ENCODE measurements around the gene POTEI. TPM values are rescaled to one million over a fixed set of nuclear protein-coding genes. Genes with fewer than 3 reads are reported as not detected.
"Not testable (repeated sequence)": the region's sequence is repeated elsewhere in the genome, so short reads cannot be mapped to it uniquely, and the experiment has no call there.

Gene POTEI
- total RNA-seq, 1 donor, result not detected

GRCh38 chr2:130510807-130511746, 1.9 kb upstream of the POTEI start:
- not testable (repeated sequence) for DNase-seq (ENCODE audit: low read depth); H3K4me3 ChIP-seq (ENCODE audit: low read depth, low read length)

DNA sequence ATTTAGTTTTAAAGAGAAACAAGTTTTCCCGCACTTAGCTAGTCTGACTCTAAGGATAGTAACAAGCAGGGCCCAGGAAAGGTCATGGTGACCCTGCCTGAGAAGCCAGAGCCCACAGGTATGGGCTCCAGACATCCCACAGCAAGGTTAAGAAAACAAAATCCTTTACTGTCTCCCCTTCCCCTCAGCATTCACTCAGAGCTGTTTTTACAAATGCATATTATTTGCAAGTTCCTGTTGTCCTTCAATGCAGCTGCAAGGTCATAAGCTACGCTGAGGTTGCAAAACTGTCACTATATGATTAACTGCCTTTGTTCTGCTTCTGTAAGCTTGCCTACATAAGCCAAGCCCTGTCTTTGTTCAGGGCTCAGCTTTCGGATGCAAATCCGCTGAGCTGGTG, 18.1 kb downstream of the POTEI start:
- not testable (repeated sequence) for H3K4me3 ChIP-seq (ENCODE audit: low read depth, low read length); DNase-seq (ENCODE audit: low read depth)

DNA sequence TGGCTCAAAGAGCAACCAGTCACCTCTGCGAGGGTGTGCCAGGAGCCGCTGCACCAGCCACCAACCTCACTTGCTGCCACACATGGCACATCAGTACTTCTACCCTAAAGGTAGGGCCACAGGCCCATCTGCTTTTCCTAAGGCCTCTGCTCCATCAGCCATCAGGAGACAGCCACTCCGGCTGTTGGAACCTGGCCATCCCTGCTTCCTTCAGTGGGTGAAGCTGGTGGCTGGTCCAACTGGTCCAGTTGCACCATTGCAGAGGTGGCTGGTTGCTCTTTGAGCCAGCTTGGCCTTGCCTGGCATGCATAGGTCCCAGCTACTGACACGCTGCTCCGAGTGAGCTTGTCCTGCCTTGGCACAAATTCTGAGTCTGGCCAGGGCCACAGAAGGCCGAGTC, 53.7 kb downstream of the POTEI start:
- not testable (repeated sequence) for DNase-seq (ENCODE audit: low read depth)

DNA sequence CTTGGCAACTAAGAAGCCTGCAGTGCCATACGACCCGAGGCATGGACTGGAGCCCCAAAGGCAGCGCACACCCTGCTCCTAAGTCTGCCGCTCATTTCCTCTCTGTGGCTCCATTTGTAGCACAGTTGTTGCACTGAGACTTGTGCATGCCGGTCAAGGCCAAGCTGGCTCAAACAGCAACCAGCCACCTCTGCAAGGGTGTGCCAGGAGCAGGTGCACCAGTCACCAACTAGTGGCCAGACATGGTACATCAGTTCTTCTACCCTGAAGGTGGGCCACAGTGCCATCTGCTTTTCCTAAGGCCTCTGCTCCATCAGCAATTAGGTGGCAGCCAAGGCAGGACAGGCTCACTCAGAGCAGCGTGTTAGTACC, 54.4 kb downstream of the POTEI start:
- DNase-seq (ENCODE audit: low read depth); H3K4me3 ChIP-seq (ENCODE audit: low read depth, low read length): not testable (repeated sequence)

More for the DNA sequence above, 53.7 kb downstream of the POTEI start:
- H3K4me3 ChIP-seq (ENCODE audit: low read depth, low read length), result not testable (repeated sequence)

- H3K4me3 ChIP-seq (ENCODE audit: low read depth, low read length); DNase-seq (ENCODE audit: low read depth): not testable (repeated sequence)
Measured at GRCh38 chr2:130453955-130454711, 55.0 kb downstream of the POTEI start.

DNA sequence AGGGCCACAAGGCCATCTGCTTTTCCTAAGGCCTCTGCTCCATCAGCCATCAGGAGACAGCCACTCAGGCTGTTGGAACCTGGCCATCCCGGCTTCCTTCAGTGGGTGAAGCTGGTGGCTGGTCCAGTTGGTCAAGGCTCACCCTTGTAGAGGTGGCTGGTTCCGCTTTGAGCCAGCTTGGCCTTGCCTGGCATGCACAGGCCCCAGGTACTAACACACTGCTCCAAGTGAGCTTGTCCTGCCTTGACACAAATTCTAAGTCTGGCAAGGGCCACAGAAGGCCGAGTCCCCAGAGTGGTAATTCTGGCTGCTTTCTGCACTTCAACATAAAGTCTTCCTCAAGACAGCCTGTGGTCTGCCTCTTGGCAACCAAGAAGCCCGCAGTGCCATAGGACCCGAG, 56.2 kb downstream of the POTEI start:
- H3K4me3 ChIP-seq (ENCODE audit: low read depth, low read length); DNase-seq (ENCODE audit: low read depth): not testable (repeated sequence)

DNA sequence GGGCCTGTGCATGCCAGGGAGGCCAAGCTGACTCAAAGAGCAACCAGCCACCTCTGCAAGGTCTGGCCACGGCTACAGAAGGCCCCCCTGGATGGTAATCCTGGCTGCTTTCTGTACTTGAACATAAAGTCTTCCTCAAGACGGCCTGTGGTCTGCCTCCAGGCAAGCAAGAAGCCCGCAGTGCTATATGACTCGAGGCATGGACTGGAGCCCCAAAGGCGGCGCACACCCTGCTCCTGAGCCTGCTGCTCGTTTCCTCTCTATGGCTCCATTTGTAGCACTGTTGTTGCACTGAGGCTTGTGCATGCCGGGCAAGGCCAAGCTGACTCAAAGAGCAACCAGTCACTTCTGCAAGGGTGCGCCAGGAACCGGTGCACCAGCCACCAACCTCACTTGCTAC, 57.3 kb downstream of the POTEI start:
- DNase-seq (ENCODE audit: low read depth); H3K4me3 ChIP-seq (ENCODE audit: low read depth, low read length): not testable (repeated sequence)

GRCh38 chr2:130451278-130451677, 57.9 kb downstream of the POTEI start:
- DNase-seq (ENCODE audit: low read depth); H3K4me3 ChIP-seq (ENCODE audit: low read depth, low read length): not testable (repeated sequence)

- not testable (repeated sequence) for H3K4me3 ChIP-seq (ENCODE audit: low read depth, low read length); DNase-seq (ENCODE audit: low read depth)
Measured at GRCh38 chr2:130450366-130450765, 58.8 kb downstream of the POTEI start.

DNA sequence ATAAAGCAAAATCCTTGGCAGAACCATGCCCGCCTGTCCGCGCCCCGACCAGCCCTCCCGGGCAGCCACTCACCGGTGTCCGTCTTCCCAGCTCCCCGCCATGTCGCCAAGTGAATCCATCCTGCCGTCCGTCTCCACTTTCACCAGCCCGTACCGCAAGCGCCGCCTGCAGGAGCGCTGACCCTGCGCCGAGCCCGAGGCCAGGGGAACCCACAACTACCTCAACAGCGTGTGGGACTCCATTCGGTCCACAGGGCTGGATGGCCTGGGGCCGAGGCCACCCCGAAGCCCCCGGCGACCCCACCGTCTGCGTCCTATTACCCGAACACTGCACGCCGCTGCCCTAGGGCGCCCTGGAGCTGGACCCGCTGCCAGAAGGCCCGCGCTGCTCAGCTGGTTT, 81.5 kb downstream of the POTEI start:
- TF ChIP-seq, protein P1, sequence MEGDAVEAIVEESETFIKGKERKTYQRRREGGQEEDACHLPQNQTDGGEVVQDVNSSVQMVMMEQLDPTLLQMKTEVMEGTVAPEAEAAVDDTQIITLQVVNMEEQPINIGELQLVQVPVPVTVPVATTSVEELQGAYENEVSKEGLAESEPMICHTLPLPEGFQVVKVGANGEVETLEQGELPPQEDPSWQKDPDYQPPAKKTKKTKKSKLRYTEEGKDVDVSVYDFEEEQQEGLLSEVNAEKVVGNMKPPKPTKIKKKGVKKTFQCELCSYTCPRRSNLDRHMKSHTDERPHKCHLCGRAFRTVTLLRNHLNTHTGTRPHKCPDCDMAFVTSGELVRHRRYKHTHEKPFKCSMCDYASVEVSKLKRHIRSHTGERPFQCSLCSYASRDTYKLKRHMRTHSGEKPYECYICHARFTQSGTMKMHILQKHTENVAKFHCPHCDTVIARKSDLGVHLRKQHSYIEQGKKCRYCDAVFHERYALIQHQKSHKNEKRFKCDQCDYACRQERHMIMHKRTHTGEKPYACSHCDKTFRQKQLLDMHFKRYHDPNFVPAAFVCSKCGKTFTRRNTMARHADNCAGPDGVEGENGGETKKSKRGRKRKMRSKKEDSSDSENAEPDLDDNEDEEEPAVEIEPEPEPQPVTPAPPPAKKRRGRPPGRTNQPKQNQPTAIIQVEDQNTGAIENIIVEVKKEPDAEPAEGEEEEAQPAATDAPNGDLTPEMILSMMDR (IDR thresholded peaks at IDR 0.05; ENCODE audit: insufficient read depth, low read depth, low read length), result peak; percentile 18
- not testable (repeated sequence) for H3K4me3 ChIP-seq (ENCODE audit: low read depth, low read length)
- peak; percentile 31 for DNase-seq (ENCODE audit: low read depth)

GRCh38 chr2:130418845-130419244, 90.3 kb downstream of the POTEI start:
- DNase-seq (ENCODE audit: low read depth); H3K4me3 ChIP-seq (ENCODE audit: low read depth, low read length): not testable (repeated sequence)

- DNase-seq (ENCODE audit: low read depth), result not testable (repeated sequence)
Measured at GRCh38 chr2:130416693-130417092, 92.4 kb downstream of the POTEI start.

More at GRCh38 chr2:130416693-130417092, 92.4 kb downstream of the POTEI start:
- H3K4me3 ChIP-seq (ENCODE audit: low read depth, low read length), result not testable (repeated sequence)

Small RNA genes within 50 kb of the gene (small RNA-seq; reads per million reads assigned to genes)
- gene RF00017, result not detected
- not detected for gene RNU6-473P

Other genes starting within 250 kb of the POTEI start
- gene IMP4, start 166.4 kb downstream of the POTEI start, total RNA-seq, result 60.5 and 68.0 TPM in 2 replicates
- gene PTPN18, start 153.3 kb downstream of the POTEI start, total RNA-seq, result 17.7 and 18.4 TPM in 2 replicates
- not detected in 2 replicates for gene CFC1B, start 11.9 kb upstream of the POTEI start, total RNA-seq
- not detected in 2 replicates for gene CFC1, start 90.2 kb upstream of the POTEI start, total RNA-seq
- not detected in 2 replicates for gene POTEJ, start 102.1 kb upstream of the POTEI start, total RNA-seq
- gene GPR148, start 219.7 kb upstream of the POTEI start, total RNA-seq, result not detected in 2 replicates
- gene AMER3, start 246.2 kb upstream of the POTEI start, total RNA-seq, result not detected in 2 replicates

Data from fibroblast of villous mesenchyme (primary cell).